Kidney (tissue), 14 donors: ENCODE results near the gene TOX4. TPM values are rescaled to one million over a fixed set of nuclear protein-coding genes. Genes with fewer than 3 reads are reported as not detected.

Experiments used
- DNase-seq, 5 donors: peaks; one replicate each; pipeline ENCODE4 v3.0.0-alpha.2; 2013 to 2020
- FAIRE-seq: peaks from 2 replicates; lab custom pipeline; 2012; peaks lifted over from hg19 to GRCh38; lab: Jason Lieb, UNC
- H3K27ac ChIP-seq, 2 donors: one replicate each; pipeline ENCODE4 v1.7.0; 2013; ENCODE audit warnings: low read depth in 2 of 2, low read length in 2 of 2, inconsistent platforms in 1 of 2
- H3K27me3 ChIP-seq: one replicate; pipeline ENCODE4 v1.7.1; 2013; ENCODE audit warnings: low read length, inconsistent platforms; ENCODE audit not compliant: control insufficient read depth, insufficient read depth
- H3K36me3 ChIP-seq, 3 donors: one replicate each; pipeline versions ENCODE4 v1.7.0 to v1.7.1; 2013; ENCODE audit warnings: low read length in 3 of 3, control low read depth in 1 of 3, inconsistent platforms in 1 of 3; ENCODE audit not compliant: insufficient read depth in 3 of 3, control insufficient read depth in 2 of 3
- H3K4me1 ChIP-seq, 3 donors: one replicate each; pipeline versions ENCODE4 v1.7.0 to v1.7.1; 2013; ENCODE audit warnings: low read length in 3 of 3, inconsistent platforms in 1 of 3, low read depth in 1 of 3; ENCODE audit not compliant: control insufficient read depth in 2 of 3, insufficient read depth in 2 of 3
- H3K4me3 ChIP-seq, 3 donors: one replicate each; pipeline versions ENCODE4 v1.7.0 to v1.8.1; 2013; ENCODE audit warnings: low read length in 3 of 3, control low read depth in 1 of 3, inconsistent platforms in 1 of 3
- H3K9ac ChIP-seq, 3 donors: one replicate each; pipeline versions ENCODE4 v1.7.0 to v1.7.1; 2013; ENCODE audit warnings: low read length in 3 of 3, control low read depth in 1 of 3, inconsistent platforms in 1 of 3
- H3K9me3 ChIP-seq, 3 donors: one replicate each; pipeline versions ENCODE4 v1.7.0 to v1.7.1; 2013; ENCODE audit warnings: low read length in 3 of 3, control low read depth in 1 of 3, inconsistent platforms in 1 of 3; ENCODE audit not compliant: control insufficient read depth in 2 of 3, insufficient read depth in 1 of 3
- CTCF ChIP-seq: IDR thresholded peaks from 3 replicates; pipeline ENCODE4 v1.5.1; 2012; ENCODE audit warnings: mild to moderate bottlenecking, moderate library complexity, borderline replicate concordance; ENCODE audit not compliant: insufficient read depth; ENCODE audit errors: extremely low read depth
- intact Hi-C: fragments of 100-400 bp; cut with DNase I; formaldehyde crosslinking; loops from one replicate; pipeline ENCODE4 v1.11.1; 2022
- polyA plus RNA-seq: library from polyadenylated mRNA; stranded (reverse); fragments of 350-450 nt; fragmentation: Illumina TruSeq; extraction: RNeasy Lipid Tissue Mini Kit (QIAGEN cat#74804); gene quantifications from one replicate; pipeline ENCODE4 v1.2.3, GENCODE V29; 2014; ENCODE audit warnings: low read depth, low replicate concordance; ENCODE audit not compliant: insufficient read depth
- total RNA-seq: library from RNA; stranded (reverse); fragmentation: NEBNext Ultra II Directional; extraction: Animal tissue kit (Norgen Biotek cat#: 25700); gene quantifications from one replicate; pipeline ENCODE4 v1.2.1, GENCODE V29; 2021
- donor health status: control.
- donor health status: control.
- donor health status: control.
- donor health status: control.
- donor health status: control.
- donor health status: DM: yes; HTN: yes; CAD: no.
- donor health status: Normal renal cell carcinoma (clear cell type).

The TOX4 gene
- total and polyA plus RNA-seq, 2 donors from 2014 or later: 31.0 to 75.9 TPM

GRCh38 chr14:21455912-21456667 is 20.9 kb upstream of the TOX4 start, which contains the start of gene CHD8:
Gene CHD8 (minus strand): TSS chr14:21456123. CDS start chr14:21431643, 24,480 bp downstream.
- Histone ChIP-seq H3K4me3 (peak within 1 kb of the TSS; percentile 98 to 99 (median 98)), H3K27ac (peak within 1 kb of the TSS; percentile 98 to 99), H3K36me3 (peaks cover 0 to 6% (median 3%) of the 10 kb centered on the region in 3 donors), H3K27me3 (no peaks in the 10 kb centered on the region), H3K9me3 (no peaks in the 10 kb centered on the region), H3K4me1 (peaks cover 3 to 11% (median 6%) of the 10 kb centered on the region in 3 donors), H3K9ac (peak within 1 kb of the TSS; percentile 98 to 100 (median 100))
- intact Hi-C loops: no loop called here
- FAIRE-seq: peak; percentile 97
- TF ChIP-seq CTCF: peak; percentile 59
- DNase-seq: peak; percentile 100

- no peak overlapping the region for H3K27ac ChIP-seq
- no peaks in the 10 kb centered on the region for H3K4me1 ChIP-seq
- no peak for FAIRE-seq
- intact Hi-C loops: no loop called here
- H3K4me3 ChIP-seq: no peak overlapping the region
- no peak overlapping the region for H3K9ac ChIP-seq
- no peak for DNase-seq
- TF ChIP-seq CTCF: no peak
- H3K9me3 ChIP-seq: no peaks in the 10 kb centered on the region
- no peaks in the 10 kb centered on the region for H3K27me3 ChIP-seq
- H3K36me3 ChIP-seq: peaks cover 0 to 24% (median 6%) of the 10 kb centered on the region in 3 donors
Observed at GRCh38 chr14:21467616-21468015, 9.4 kb upstream of the TOX4 start.

GRCh38 chr14:21475767-21476522 is 1.1 kb upstream of the TOX4 start:
- intact Hi-C loops: no loop called here

More at GRCh38 chr14:21475767-21476522, 1.1 kb upstream of the TOX4 start:
- no peaks in the 10 kb centered on the region for H3K9me3 ChIP-seq
- no peaks in the 10 kb centered on the region for H3K27me3 ChIP-seq
- peak overlapping the region; percentile 77 to 95 (median 85) for H3K9ac ChIP-seq
- H3K36me3 ChIP-seq: peaks cover 4 to 8% (median 5%) of the 10 kb centered on the region in 3 donors
- DNase-seq (peak in 1 of 5 donors; percentile 1), FAIRE-seq (no peak)
- peak overlapping the region; percentile 88 to 96 (median 94) for H3K4me3 ChIP-seq
- peak overlapping the region; percentile 63 to 88 for H3K27ac ChIP-seq
- TF ChIP-seq CTCF: no peak
- H3K4me1 ChIP-seq: peaks cover 0 to 4% (median 0%) of the 10 kb centered on the region in 3 donors
